ENCODE data around the gene WDR47.
"Not testable (repeated sequence)": the region's sequence is repeated elsewhere in the genome, so short reads cannot be mapped to it uniquely, and the experiment has no call there.

Gene WDR47

GRCh38 chr1:109041621-109042468, at the start of gene WDR47:
Gene WDR47 (minus strand): TSS chr1:109042102. CDS start chr1:109023512, 18,590 bp downstream.
- peak; percentile 91 for DNase-seq

GRCh38 chr1:109091078-109091838, 49.4 kb upstream of the WDR47 start:
- peak; percentile 51 for DNase-seq

GRCh38 chr1:109090196-109091077, 48.5 kb upstream of the WDR47 start, which contains the start of gene TMEM167B:
Gene TMEM167B (plus strand): TSS chr1:109090764. CDS start chr1:109090873, 109 bp downstream.
- DNase-seq: peak; percentile 91

- peak; percentile 68 for DNase-seq
Observed at GRCh38 chr1:109089242-109090015, 47.5 kb upstream of the WDR47 start.

- DNase-seq: no peak
Observed at GRCh38 chr1:109084563-109085517, 42.9 kb upstream of the WDR47 start.

GRCh38 chr1:109083923-109084322, 42.0 kb upstream of the WDR47 start:
- DNase-seq: no peak

- no peak for DNase-seq
Observed at GRCh38 chr1:109083501-109083900, 41.6 kb upstream of the WDR47 start.

GRCh38 chr1:109080441-109081082, 38.7 kb upstream of the WDR47 start:
- no peak for DNase-seq

GRCh38 chr1:109079240-109079622, 37.3 kb upstream of the WDR47 start:
- no peak for DNase-seq

- no peak for DNase-seq
Observed at GRCh38 chr1:109078317-109078716, 36.4 kb upstream of the WDR47 start.

- DNase-seq: peak; percentile 92
Observed at GRCh38 chr1:109075531-109076490, 33.9 kb upstream of the WDR47 start, which contains the start of gene TAF13. Gene TAF13 (minus strand): TSS chr1:109076003. CDS start chr1:109075947, 56 bp downstream.

GRCh38 chr1:109069294-109069693, 27.4 kb upstream of the WDR47 start:
- no peak for DNase-seq

- no peak for DNase-seq
Observed at GRCh38 chr1:109067883-109068282, 26.0 kb upstream of the WDR47 start.

- DNase-seq: no peak
Observed at GRCh38 chr1:109065137-109065536, 23.2 kb upstream of the WDR47 start.

GRCh38 chr1:109061183-109061582, 19.3 kb upstream of the WDR47 start:
- DNase-seq: no peak

- DNase-seq: no peak
Observed at GRCh38 chr1:109060707-109061106, 18.8 kb upstream of the WDR47 start.

GRCh38 chr1:109059026-109059425, 17.1 kb upstream of the WDR47 start:
- DNase-seq: no peak

GRCh38 chr1:109056064-109056463, 14.2 kb upstream of the WDR47 start:
- no peak for DNase-seq

GRCh38 chr1:109052145-109052544, 10.2 kb upstream of the WDR47 start:
- DNase-seq: not testable (repeated sequence)
